GM21619 (cell line): ENCODE measurements around the gene WTIP.
A peak's percentile ranks its signal among the peaks of the same experiment; 100 is the strongest.
"Not testable (repeated sequence)": the region's sequence is repeated elsewhere in the genome, so short reads cannot be mapped to it uniquely, and the experiment has no call there.

Source experiments
- ATAC-seq: cut with Tn5 transposase; IDR thresholded peaks from one replicate; pipeline ENCODE4 v1.9.1; 2021; ENCODE audit not compliant: unreplicated experiment

WTIP gene

GRCh38 chr19:34478496-34478895 is 3.1 kb upstream of the WTIP start:
- not testable (repeated sequence) for ATAC-seq

- no peak for ATAC-seq
These were observed 2.2 kb upstream of the WTIP start for GRCh38 chr19:34479396-34479795.

- ATAC-seq: no peak
These were observed 1.1 kb upstream of the WTIP start for GRCh38 chr19:34480491-34480890.

GRCh38 chr19:34481861-34482379 is 362 bp downstream of the WTIP start:
- no peak for ATAC-seq

GRCh38 chr19:34482380-34483250 is 1.1 kb downstream of the WTIP start:
- no peak for ATAC-seq

GRCh38 chr19:34484328-34484727 is 2.8 kb downstream of the WTIP start:
- no peak for ATAC-seq

- ATAC-seq: no peak
These were observed 4.3 kb downstream of the WTIP start for GRCh38 chr19:34485831-34486230.

GRCh38 chr19:34487651-34488051 is 6.1 kb downstream of the WTIP start:
- ATAC-seq: no peak

GRCh38 chr19:34489175-34489574 is 7.6 kb downstream of the WTIP start:
- no peak for ATAC-seq

GRCh38 chr19:34490141-34490766 is 8.7 kb downstream of the WTIP start:
- ATAC-seq: no peak

GRCh38 chr19:34493038-34493648 is 11.6 kb downstream of the WTIP start:
- no peak for ATAC-seq

GRCh38 chr19:34493649-34494044 is 12.1 kb downstream of the WTIP start:
- ATAC-seq: no peak

GRCh38 chr19:34494601-34495000 is 13.0 kb downstream of the WTIP start:
- ATAC-seq: no peak

GRCh38 chr19:34495416-34495815 is 13.9 kb downstream of the WTIP start:
- ATAC-seq: no peak

GRCh38 chr19:34497112-34497805 is 15.7 kb downstream of the WTIP start:
- ATAC-seq: no peak

GRCh38 chr19:34499155-34499834 is 17.7 kb downstream of the WTIP start:
- no peak for ATAC-seq

GRCh38 chr19:34500656-34501120 is 19.1 kb downstream of the WTIP start:
- no peak for ATAC-seq

- peak; percentile 86 for ATAC-seq
These were observed 20.1 kb downstream of the WTIP start for GRCh38 chr19:34501339-34502320.
